Liver (tissue), 9 donors: ENCODE measurements around the gene TNFRSF6B. TPM values are rescaled to one million over a fixed set of nuclear protein-coding genes. Genes with fewer than 3 reads are reported as not detected.

Experiments
- DNase-seq: peaks from one replicate; pipeline ENCODE4 v3.0.0-alpha.2; 2017; ENCODE audit warnings: low spot score
- H3K27ac ChIP-seq, 2 donors: one replicate each; pipeline ENCODE4 v1.7.0; 2013; ENCODE audit warnings: inconsistent platforms in 2 of 2, low read length in 2 of 2, control low read depth in 1 of 2, low read depth in 1 of 2, mild to moderate bottlenecking in 1 of 2
- H3K27me3 ChIP-seq, 4 donors: one replicate each; pipeline versions ENCODE4 v1.6.1 to v1.7.0; 2013; ENCODE audit warnings: low read length in 3 of 4, inconsistent platforms in 1 of 4, mild to moderate bottlenecking in 1 of 4, moderate library complexity in 1 of 4; ENCODE audit not compliant: control insufficient read depth in 4 of 4, insufficient read depth in 4 of 4
- H3K36me3 ChIP-seq, 4 donors: one replicate each; pipeline versions ENCODE4 v1.6.1 to v1.7.0; 2013; ENCODE audit warnings: low read length in 3 of 4, mild to moderate bottlenecking in 3 of 4, low read depth in 1 of 4, moderate library complexity in 1 of 4; ENCODE audit not compliant: control insufficient read depth in 4 of 4, insufficient read depth in 3 of 4
- H3K4me1 ChIP-seq, 4 donors: one replicate each; pipeline versions ENCODE4 v1.6.1 to v1.7.0; 2013; ENCODE audit warnings: low read length in 3 of 4, mild to moderate bottlenecking in 3 of 4, moderate library complexity in 1 of 4; ENCODE audit not compliant: control insufficient read depth in 4 of 4, insufficient read depth in 4 of 4
- H3K4me3 ChIP-seq, 3 donors: one replicate each; pipeline versions ENCODE4 v1.6.1 to v1.7.0; 2013; ENCODE audit warnings: low read length in 3 of 3, control low read depth in 1 of 3, low read depth in 1 of 3, mild to moderate bottlenecking in 1 of 3
- H3K9ac ChIP-seq, 2 donors: one replicate each; pipeline ENCODE4 v1.7.0; 2013; ENCODE audit warnings: low read length in 2 of 2, mild to moderate bottlenecking in 2 of 2, moderate library complexity in 2 of 2, control low read depth in 1 of 2, low read depth in 1 of 2
- H3K9me3 ChIP-seq, 4 donors: one replicate each; pipeline versions ENCODE4 v1.6.1 to v1.7.0; 2013; ENCODE audit warnings: low read length in 3 of 4; ENCODE audit not compliant: control insufficient read depth in 4 of 4
- EGR1 ChIP-seq, 2 donors: IDR thresholded peaks; 2 replicates each; pipeline ENCODE4 v1.6.1; 2016 to 2018; ENCODE audit warnings: antibody characterized with exemption in 2 of 2, low read depth in 2 of 2
- FOXA1 ChIP-seq: IDR thresholded peaks from 2 replicates; pipeline ENCODE4 v1.6.1; 2016; ENCODE audit warnings: antibody characterized with exemption
- FOXA2 ChIP-seq: IDR thresholded peaks from 2 replicates; pipeline ENCODE4 v1.6.1; 2016; ENCODE audit warnings: antibody characterized with exemption
- JUND ChIP-seq, 2 donors: IDR thresholded peaks; 2 replicates each; pipeline ENCODE4 v1.6.1; 2016; ENCODE audit warnings: antibody characterized with exemption in 2 of 2
- NR2F2 ChIP-seq: IDR thresholded peaks from 2 replicates; pipeline ENCODE4 v1.6.1; 2016; ENCODE audit warnings: antibody characterized with exemption
- RXRA ChIP-seq, 2 donors: IDR thresholded peaks; 2 replicates each; pipeline ENCODE4 v1.6.1; 2017 to 2018; ENCODE audit warnings: antibody characterized with exemption in 2 of 2, mild to moderate bottlenecking in 1 of 2
- TAF1 ChIP-seq: conservative IDR thresholded peaks from 2 replicates; pipeline ENCODE4 v1.6.1; 2016; ENCODE audit warnings: antibody characterized with exemption, mild to moderate bottlenecking
- YY1 ChIP-seq: IDR thresholded peaks from 2 replicates; pipeline ENCODE4 v1.6.1; 2016; ENCODE audit warnings: antibody characterized with exemption, mild to moderate bottlenecking
- WGBS: extraction: QIAGEN DNeasy Blood & Tissue Kit; methylation state at CpG from one replicate; pipeline ENCODE4 v1.1.7; 2013; 5-methylcytosine and 5-hydroxymethylcytosine counted together
- polyA plus RNA-seq, 2 donors: library from polyadenylated mRNA; stranded (reverse) in 1 of 2; unstranded in 1 of 2; fragments of 200-250 nt in 1 of 2; fragments of >200 nt in 1 of 2; fragmentation: Nextera tagmentation in 1 of 2; extraction: Ambion mirVana in 1 of 2; gene quantifications; one replicate each; pipeline versions ENCODE4 v1.2.1 to v1.2.3, GENCODE V29; 2013 to 2015
- total RNA-seq, 2 donors: library from RNA; depleted of rRNA; stranded (reverse); fragments of >200 nt; gene quantifications; one replicate each; pipeline ENCODE4 v1.2.3, GENCODE V29; 2014
- TF ChIP-seq, protein P1 (sequence below): IDR thresholded peaks from 2 replicates; pipeline ENCODE4 v1.6.1; 2016; ENCODE audit warnings: antibody characterized with exemption
- TF ChIP-seq, protein P2 (sequence below): IDR thresholded peaks from 2 replicates; pipeline ENCODE4 v1.6.1; 2016; ENCODE audit warnings: antibody characterized with exemption
- TF ChIP-seq, protein P3 (sequence below): IDR thresholded peaks from 2 replicates; pipeline ENCODE4 v1.6.1; 2016; ENCODE audit warnings: antibody characterized with exemption
- TF ChIP-seq, protein P4 (sequence below): fragments of 150-350 bp; IDR thresholded peaks from 2 replicates; pipeline ENCODE4 v1.5.1; 2017; ENCODE audit warnings: improper control_type of control experiment, low read depth, low read length; ENCODE audit not compliant: missing input control
- donor health status: healthy.
- donor health status: healthy.
- donor health status: healthy.
- donor health status: healthy.
- donor health status: healthy.

Gene TNFRSF6B
- total and polyA plus RNA-seq, 4 donors, result 0.09 to 0.73 TPM; not detected in 2

DNA sequence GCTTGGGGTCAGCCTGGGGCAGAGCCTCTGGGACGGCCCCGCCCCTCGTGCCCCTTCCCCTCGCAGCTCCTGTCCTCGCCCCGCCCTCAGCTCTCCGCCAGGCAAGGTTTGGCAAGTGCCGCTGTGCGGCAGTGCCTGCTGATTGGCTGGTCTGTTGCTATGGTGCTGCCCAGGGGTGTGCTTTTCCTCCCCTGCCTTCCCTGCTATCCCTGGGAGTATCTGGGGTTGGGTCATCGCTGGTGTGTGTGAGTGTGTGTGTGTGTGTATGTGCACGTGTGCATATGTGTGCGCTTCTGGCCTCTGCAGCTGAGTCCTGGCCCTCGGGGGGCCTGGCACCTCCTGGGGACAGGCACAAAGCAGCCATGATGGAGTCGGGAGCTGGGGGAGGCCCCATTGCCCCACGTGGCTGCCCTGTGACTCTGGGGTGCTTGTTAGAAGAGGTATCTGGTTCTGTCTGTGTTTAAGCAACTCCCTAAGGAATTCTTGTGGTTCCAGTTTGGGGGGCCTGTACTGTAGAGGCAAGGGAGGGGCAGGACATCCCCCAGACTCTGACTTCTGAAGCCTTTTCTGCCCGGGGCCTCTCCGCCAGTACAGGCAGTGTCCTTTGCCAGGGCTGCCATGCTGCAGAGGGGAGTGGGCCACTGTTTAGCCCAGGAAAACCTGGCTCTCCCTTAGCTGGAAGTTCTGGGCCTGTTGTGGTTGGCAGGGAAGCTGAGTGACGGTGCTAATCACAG lies 31.4 kb upstream of the TNFRSF6B start:
- TF ChIP-seq, protein P1, sequence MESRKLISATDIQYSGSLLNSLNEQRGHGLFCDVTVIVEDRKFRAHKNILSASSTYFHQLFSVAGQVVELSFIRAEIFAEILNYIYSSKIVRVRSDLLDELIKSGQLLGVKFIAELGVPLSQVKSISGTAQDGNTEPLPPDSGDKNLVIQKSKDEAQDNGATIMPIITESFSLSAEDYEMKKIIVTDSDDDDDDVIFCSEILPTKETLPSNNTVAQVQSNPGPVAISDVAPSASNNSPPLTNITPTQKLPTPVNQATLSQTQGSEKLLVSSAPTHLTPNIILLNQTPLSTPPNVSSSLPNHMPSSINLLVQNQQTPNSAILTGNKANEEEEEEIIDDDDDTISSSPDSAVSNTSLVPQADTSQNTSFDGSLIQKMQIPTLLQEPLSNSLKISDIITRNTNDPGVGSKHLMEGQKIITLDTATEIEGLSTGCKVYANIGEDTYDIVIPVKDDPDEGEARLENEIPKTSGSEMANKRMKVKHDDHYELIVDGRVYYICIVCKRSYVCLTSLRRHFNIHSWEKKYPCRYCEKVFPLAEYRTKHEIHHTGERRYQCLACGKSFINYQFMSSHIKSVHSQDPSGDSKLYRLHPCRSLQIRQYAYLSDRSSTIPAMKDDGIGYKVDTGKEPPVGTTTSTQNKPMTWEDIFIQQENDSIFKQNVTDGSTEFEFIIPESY, result no peak
- no peak for TF ChIP-seq FOXA1
- TF ChIP-seq YY1, result no peak
- TF ChIP-seq, protein P2, sequence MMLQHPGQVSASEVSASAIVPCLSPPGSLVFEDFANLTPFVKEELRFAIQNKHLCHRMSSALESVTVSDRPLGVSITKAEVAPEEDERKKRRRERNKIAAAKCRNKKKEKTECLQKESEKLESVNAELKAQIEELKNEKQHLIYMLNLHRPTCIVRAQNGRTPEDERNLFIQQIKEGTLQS, result no peak
- TF ChIP-seq, protein P3, sequence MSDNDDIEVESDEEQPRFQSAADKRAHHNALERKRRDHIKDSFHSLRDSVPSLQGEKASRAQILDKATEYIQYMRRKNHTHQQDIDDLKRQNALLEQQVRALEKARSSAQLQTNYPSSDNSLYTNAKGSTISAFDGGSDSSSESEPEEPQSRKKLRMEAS, result no peak
- no peak for TF ChIP-seq RXRA (IDR thresholded peaks at IDR 0.05)
- TF ChIP-seq FOXA2, result no peak
- no peak for TF ChIP-seq EGR1 (IDR thresholded peaks at IDR 0.05; ENCODE audit: low read depth in 2 of 2)
- TF ChIP-seq, protein P4, sequence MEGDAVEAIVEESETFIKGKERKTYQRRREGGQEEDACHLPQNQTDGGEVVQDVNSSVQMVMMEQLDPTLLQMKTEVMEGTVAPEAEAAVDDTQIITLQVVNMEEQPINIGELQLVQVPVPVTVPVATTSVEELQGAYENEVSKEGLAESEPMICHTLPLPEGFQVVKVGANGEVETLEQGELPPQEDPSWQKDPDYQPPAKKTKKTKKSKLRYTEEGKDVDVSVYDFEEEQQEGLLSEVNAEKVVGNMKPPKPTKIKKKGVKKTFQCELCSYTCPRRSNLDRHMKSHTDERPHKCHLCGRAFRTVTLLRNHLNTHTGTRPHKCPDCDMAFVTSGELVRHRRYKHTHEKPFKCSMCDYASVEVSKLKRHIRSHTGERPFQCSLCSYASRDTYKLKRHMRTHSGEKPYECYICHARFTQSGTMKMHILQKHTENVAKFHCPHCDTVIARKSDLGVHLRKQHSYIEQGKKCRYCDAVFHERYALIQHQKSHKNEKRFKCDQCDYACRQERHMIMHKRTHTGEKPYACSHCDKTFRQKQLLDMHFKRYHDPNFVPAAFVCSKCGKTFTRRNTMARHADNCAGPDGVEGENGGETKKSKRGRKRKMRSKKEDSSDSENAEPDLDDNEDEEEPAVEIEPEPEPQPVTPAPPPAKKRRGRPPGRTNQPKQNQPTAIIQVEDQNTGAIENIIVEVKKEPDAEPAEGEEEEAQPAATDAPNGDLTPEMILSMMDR, result no peak
- TF ChIP-seq TAF1, result no peak
- Histone ChIP-seq H3K4me3 (no peak overlapping the region), H3K9ac (no peak overlapping the region), H3K9me3 (no peaks in the 10 kb centered on the region), H3K27me3 (no peaks in the 10 kb centered on the region), H3K27ac (no peak overlapping the region), H3K4me1 (no peaks in the 10 kb centered on the region), H3K36me3 (peaks cover 6 to 47% (median 16%) of the 10 kb centered on the region in 4 donors)
- DNase-seq, result no peak
- WGBS, result 87% methylated on average over 18 of the region's 18 CpGs

DNA sequence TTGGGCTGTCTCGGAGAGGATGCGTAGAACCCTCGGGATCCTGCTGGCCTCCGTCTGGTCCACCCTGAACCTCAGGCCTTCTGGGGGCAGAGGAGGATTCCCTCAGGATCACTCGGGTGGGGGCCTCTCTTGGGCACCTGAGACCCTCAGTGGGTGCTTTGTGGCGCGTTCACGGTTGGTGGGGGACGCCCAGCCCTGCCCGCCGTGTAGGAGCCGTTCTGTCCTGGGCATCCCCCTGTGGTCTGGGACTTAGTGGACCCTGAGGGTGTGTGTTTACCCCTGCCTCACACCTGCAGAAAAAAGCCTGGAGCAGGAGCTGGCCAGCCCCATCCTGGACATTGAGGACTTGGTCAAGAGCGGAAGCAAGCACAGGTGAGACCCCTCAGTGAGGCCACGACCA lies 30.7 kb upstream of the TNFRSF6B start:
- no peak for DNase-seq
- Histone ChIP-seq H3K27me3 (no peaks in the 10 kb centered on the region), H3K9me3 (no peaks in the 10 kb centered on the region), H3K4me3 (no peak overlapping the region), H3K4me1 (no peaks in the 10 kb centered on the region), H3K27ac (no peak overlapping the region), H3K9ac (no peak overlapping the region), H3K36me3 (peaks cover 6 to 44% (median 16%) of the 10 kb centered on the region in 4 donors)
- TF ChIP-seq JUND (IDR thresholded peaks at IDR 0.05), result no peak
- no peak for TF ChIP-seq NR2F2
- 97% methylated on average over 14 of the region's 14 CpGs for WGBS

DNA sequence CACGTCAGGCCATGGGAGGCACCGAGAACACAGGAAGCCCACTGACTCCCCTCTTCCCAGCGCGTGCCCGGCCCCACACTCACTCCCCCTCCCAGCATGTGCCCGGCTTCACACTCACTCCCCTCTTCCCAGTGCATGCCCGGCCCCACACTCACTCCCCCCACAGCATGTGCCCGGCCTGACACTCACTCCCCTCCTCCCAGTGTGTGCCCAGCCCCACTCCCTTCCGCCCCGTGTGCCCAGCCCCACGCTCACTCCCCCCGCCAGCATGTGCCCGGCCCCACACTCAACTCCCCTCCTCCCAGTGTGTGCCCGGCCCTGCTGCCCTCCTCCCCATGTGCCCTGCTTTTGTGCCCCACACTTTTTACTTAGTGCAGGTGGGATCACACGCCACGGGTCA lies 28.6 kb upstream of the TNFRSF6B start:
- TF ChIP-seq FOXA2, result no peak
- Histone ChIP-seq H3K27ac (no peak overlapping the region), H3K36me3 (peaks cover 6 to 38% (median 13%) of the 10 kb centered on the region in 4 donors), H3K4me1 (no peaks in the 10 kb centered on the region), H3K27me3 (no peaks in the 10 kb centered on the region), H3K9me3 (no peaks in the 10 kb centered on the region), H3K4me3 (no peak overlapping the region), H3K9ac (no peak overlapping the region)
- DNase-seq, result no peak
- WGBS, result 97% methylated on average over 16 of the region's 16 CpGs
